HPDE6-E6E7 (cell line): ENCODE data around the gene FECH.

Source experiments
- DNase-seq: peaks from one replicate; pipeline ENCODE4 v3.0.0; 2011; ENCODE audit warnings: missing footprints; ENCODE audit errors: extremely low spot score

FECH gene

DNA sequence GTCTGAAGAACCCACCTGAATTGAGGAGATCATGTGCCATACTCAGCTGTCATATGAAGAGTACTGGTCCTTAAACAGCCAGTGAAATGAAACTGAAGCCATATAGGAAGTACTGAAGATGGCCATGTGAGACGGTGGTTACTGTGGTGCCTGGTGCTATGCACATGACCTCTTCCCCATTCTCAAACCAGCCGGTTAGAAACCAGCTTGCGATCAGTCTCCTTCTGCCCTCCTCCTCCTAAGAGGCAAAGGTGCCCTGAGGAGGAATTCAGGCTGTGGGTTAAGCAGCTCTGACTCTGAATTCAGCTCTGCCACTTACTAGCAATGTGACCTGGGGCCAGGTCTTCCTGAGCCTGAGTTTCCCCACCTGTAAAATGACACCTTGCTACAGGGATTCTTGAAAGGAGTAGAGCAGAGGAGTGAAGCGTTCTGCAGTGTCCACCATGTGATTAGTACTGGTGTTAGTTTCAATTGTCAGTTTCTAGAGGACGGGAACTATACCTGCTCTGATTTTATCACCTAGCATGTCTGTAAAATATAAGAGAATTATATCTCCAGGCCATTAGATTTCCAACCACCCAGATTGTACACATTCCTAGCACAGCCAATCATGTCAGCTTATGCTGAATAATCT lies 5.1 kb downstream of the FECH start:
- DNase-seq, result no peak

DNA sequence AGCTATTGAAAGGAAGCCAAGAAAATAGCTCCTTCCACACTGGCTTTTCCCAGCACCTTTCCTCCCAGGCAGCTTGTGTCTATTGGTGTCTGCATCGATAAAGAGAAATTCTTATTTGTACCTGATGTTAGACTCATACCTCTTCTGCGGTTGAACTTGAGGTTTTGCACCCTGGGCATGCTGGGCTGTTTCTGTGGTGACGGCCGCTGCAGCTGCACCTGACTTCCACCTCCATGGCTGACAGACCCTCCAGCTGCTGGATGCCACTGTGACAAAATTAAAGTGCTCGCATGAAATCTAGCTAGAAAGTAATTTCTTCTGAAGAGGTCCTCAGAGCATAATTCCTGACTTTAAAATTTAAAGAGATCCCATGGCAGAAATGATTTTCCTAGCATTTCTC lies 6.6 kb downstream of the FECH start:
- DNase-seq, result no peak

GRCh38 chr18:57576316-57576715 lies 10.2 kb downstream of the FECH start:
- DNase-seq, result no peak

GRCh38 chr18:57575542-57575941 lies 11.0 kb downstream of the FECH start:
- DNase-seq, result no peak

DNA sequence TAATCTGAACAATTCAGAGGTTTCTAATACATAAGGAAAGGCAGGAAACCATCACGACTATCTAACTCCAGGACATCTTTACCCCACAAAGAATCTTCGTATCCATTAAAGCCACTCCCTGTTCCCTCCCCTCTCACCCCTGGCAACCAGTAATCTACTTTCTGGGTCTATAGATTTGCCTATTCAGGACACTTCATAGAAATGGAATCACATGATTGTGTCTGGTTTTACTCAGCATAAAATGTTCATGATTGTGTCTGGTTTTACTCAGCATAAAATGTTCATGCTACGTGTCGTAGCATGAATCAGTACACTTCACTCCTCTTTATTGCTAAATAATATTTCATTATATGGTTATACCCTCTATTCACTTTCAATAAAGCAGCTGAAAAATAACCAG lies 11.6 kb downstream of the FECH start:
- no peak for DNase-seq

DNA sequence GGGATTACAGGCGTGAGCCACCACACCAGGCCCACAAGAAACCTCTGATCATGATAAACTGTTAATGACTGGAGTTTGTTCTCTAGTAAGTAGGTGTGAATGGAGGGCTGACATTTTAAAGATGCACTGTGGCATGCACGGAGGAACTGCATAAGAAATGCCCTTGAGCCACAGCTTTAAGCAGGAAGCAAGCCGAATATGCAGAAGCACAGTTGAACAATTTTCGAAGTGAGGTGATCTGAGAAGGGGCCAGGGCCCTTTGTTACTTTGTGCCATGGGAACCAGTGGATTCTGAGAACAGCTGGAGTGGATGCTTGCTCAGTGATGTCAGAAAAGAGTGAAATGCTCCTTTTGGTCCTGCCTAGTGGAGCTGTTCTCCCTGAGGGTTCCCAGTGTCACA lies 16.3 kb downstream of the FECH start:
- DNase-seq, result no peak

DNA sequence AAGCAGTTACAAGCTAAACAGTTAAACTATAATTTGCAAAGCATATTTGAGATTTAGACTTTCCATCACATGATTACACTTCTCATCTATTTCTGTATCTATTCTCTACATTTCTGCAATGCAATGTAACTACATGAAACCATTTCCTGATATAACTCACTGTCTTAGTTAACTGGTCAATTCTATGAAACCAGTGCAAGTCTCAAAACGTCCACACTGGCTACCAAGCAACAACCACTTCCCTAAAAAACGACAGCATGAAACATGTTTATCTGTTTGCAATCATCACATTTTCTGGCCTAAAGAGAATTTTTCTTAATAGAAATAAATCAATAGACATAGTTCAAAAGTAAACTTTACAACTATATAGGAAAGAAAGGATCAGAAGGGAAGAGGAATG lies 17.4 kb downstream of the FECH start:
- DNase-seq, result no peak

GRCh38 chr18:57561728-57562423 lies 24.6 kb downstream of the FECH start:
- DNase-seq, result peak; percentile 40

- no peak for DNase-seq
These were observed 25.2 kb downstream of the FECH start for GRCh38 chr18:57561261-57561660.

- DNase-seq, result no peak
These were observed 27.2 kb downstream of the FECH start for GRCh38 chr18:57559314-57559713.

DNA sequence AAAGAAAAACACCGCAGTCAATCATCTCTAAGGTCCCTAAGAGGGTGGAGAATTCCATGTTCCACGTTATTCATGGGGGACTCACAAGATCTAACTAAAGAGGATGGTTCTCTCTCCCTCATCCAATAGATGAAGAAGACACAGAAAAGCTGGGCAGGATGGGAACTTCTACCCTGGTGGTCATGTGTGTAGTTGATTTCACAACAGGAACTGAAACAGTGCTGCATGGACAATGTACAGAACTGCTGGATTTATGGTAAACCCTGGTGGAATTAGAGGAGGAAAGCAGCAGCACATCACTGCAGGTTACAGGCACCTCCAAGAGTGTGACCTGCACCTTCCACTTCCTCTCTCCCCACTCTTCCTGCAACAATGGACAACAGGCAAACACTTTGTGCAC lies 31.4 kb downstream of the FECH start:
- no peak for DNase-seq

DNA sequence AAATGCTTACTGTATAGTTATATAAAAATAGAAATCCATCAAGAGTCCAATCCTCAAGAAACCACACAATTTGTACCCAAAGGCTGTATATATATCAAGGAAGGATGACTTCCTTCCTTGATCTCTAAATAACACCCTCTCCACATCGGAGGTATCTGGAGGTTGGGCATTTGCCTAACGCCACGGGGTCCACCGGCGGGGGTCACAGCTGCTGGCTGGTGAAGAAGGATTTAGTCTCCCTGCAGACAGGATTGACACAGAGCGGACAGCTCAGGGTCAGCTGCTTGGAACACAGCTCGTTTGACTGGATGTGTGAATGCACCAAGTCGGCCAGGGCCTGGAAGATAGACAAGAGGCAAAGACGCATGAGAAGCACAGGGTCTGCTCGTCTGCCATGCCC lies 36.0 kb downstream of the FECH start:
- no peak for DNase-seq

DNA sequence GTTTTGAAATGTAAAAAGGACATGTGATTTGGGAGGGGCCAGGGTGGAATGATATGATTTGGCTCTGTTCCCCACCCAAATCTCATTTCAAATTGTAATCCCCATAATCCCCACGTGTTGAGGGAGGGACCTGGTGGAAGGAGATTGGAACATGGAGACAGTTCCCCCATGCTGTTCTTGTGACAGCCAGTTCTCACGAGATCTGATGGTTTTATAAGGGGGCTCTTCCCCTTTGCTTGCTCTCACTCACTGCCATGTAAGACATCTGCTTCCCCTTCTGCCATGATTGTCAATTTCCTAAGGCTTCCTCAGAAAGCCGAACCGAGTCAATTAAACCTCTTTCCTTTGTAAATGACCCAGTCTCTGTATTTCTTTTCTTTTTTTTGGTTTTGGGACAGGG lies 39.2 kb downstream of the FECH start:
- no peak for DNase-seq

DNA sequence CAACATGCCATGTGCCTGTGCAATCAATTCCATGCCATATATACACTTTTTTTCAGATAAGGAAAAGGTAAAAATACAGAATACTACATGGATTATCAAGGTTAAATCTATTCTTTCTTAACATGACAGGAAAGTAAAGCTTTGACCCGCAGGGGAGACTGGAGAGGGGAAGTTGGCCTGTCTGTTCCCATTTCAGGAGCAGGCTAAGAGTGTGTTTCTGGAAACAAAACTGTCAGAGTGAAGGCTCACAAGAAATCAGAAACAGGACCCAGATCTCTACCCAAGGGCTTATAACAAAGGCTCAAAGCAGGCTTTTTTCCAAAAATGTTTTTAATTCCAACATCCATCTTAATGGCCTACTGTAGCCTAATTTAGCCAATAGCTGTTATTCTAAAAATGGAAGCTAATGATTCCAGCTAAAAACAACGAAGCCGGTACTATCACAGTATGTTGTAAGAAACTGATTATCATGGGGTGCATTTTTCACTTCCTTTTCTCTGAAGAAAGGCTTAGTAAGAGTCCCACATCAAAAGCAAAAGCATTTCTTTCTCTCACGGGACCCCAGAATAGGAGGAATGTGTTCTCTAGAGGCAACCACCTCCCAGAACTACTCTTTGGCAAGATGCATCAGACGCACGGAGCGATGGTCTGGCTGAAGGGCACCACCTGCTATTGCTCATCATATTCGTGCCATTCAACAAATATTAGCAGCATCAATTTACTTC lies 41.4 kb downstream of the FECH start:
- no peak for DNase-seq

DNA sequence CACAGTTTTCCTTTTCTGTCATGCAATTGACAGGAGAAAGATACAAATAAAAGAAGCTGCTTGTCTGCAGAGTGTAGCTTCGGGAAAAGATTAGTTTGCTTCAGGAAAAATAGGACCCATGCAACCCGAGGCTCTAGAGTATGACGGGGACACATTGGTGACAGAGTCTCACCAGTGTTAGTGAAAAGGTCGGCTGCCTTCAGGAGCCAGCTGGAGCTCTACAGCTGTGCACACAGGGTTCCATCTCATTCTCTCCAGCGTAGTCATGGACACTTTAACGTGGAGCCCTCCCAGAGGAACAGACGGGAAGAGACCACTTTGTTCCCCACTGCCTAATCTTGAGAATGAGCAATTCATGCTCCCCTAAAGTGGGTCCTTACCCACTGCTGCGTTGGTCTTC lies 42.9 kb downstream of the FECH start:
- no peak for DNase-seq

DNA sequence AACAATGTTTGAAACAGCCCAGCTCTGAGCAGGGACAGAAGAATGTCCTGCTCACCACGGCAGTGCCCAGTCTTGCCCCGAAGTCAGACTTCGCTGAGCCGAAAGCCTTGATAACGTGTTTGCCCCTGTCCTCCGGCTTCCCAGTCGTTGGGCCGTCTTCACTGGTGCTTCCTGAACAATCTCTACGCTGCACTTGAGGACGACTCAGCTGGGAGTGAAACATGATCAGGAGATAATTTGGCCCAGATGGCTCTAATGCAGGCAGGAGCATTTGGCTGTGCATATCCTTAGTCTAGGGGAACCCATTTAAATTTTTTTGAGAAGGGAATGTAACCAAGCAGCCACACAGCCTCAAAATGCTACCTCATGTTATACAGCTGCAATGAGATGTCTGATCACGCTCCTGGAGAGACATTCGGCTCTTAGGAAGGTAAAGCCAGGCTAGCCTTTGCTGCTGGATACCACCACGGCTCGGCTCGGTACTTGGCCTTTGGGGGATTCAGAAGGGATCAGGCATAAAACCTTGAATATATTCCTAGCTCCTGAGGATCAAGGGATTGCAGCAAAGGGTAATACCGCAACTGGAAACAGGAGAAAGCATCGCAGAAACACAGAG lies 43.6 kb downstream of the FECH start:
- DNase-seq, result peak; percentile 20

- peak; percentile 28 for DNase-seq
These were observed 44.4 kb downstream of the FECH start for GRCh38 chr18:57542126-57542525.

GRCh38 chr18:57539702-57540101 lies 46.8 kb downstream of the FECH start:
- DNase-seq, result no peak

- no peak for DNase-seq
These were observed 47.9 kb downstream of the FECH start for GRCh38 chr18:57538614-57539013.

DNA sequence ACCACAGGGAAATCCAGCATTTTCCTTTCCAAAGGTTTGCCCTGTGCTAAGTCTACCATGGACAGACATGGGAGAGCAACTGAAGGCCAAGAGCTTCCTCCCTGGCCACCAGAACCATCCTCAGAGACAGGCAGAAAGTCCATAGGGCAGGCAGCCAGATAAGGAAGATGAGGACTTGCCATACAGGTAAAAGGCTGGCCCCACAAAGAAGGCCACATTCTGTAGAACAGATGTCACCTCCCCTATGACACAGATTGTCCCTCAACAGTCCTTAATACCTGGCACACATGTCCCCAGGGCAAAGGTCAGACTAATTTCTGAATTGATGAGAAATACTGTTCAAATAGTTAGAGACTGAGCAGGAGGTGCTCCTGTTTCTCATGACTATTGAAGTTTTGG lies 52.0 kb downstream of the FECH start:
- no peak for DNase-seq

GRCh38 chr18:57533868-57534510 lies 52.5 kb downstream of the FECH start:
- DNase-seq, result no peak
